GM18907 (cell line): ENCODE results near the gene GBE1.
A peak's percentile ranks its signal among the peaks of the same experiment; 100 is the strongest.
"Not testable (repeated sequence)": the region's sequence is repeated elsewhere in the genome, so short reads cannot be mapped to it uniquely, and the experiment has no call there.

Experiments
- ATAC-seq: cut with Tn5 transposase; IDR thresholded peaks from one replicate; pipeline ENCODE4 v1.9.1; 2021; ENCODE audit warnings: mild to moderate bottlenecking, moderate library complexity; ENCODE audit not compliant: unreplicated experiment

GBE1 gene

GRCh38 chr3:81545572-81545971 is 215.9 kb downstream of the GBE1 start:
- ATAC-seq = no peak

DNA sequence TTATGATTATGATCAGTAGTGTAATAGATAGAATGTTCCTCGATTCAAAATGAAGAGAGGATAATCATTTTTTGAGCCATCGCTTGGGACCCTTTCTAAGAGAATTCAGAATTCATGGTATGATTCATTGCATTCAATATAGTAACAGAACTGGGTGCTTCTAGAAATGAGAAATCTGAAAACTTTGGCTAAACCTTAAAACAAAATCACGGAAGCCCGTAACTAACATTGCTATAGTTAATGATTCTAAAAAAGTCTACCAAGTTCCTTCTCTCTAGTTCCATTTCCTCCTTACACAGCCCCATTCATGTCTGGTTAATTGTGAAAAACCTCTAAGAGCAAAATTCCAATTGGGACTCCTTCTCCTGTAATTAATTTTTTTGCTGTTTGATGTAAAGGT is 217.1 kb downstream of the GBE1 start:
- ATAC-seq = peak; percentile 78

DNA sequence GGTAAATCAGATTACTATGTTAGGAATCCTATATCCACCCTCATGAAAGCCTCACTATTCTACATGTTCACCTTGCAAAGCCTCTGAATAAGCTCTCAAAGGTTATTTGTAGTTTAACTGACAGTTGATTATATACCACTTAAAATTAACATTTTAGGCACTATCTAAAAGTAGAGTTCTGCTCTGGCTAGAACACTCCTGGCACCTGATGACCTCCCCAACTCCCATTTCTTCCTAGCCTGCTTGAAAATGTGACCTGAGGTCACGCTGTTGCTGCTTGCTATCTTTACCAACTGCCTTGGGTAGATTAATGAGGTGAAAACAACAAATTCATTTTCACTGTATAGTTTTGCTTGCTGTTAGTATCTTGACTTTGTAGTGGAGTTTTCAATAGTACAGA is 220.7 kb downstream of the GBE1 start:
- no peak for ATAC-seq

DNA sequence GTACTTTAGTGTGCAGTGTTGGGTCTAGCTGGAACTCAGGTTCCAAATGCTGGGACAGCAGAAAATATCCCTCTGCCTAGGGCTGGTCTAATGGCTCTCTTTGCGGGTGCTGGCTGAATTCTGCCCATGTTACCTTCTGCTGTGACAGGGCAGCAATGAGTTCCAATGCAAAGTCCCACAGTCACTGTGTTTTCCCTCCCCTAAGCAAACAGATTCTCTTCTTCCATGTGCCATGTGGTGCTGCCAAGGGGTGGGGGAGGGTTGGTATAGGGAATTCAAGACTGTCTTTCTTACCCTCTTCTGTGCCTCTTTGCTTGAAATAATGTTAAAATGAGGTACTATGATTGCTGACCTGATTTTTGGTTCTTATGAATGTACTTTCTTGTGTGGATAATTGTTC is 229.6 kb downstream of the GBE1 start:
- ATAC-seq = no peak

GRCh38 chr3:81531263-81531662 is 230.2 kb downstream of the GBE1 start:
- ATAC-seq = no peak

DNA sequence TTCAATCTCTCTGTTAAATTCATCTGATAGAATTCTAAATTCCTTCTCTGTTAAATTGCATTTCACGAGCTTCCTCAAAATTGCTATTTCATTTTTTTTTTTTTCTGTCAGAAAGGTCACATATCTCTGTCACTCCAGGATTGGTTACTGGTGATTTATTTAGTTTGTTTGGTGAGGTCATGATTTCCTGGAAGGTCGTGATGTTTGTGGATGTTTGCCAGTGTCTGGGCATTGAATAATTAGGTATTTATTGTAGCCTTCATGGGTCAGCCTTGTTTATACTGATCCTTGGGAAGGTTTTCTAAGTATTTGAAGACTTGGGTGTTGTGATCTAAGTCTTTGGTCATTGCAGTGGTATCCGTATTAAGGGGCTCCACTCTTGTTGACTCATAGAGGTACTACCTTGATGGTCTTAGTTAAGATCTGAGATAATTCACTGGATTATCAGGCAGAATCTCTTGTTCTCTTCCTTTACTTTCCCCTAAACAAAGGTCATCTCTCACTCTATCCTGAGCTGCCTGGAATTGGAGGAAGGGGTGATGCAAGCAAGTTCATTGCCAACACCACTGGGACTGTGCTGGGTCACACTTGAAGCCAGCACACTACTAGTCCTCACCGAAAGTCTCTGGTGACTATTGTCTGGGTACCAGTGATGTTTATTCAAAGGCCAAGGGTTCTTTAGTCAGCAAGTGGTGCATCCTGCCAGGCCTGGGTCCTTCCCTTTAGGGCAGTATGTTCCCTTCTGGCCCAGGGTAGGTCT is 231.1 kb downstream of the GBE1 start:
- ATAC-seq = no peak

DNA sequence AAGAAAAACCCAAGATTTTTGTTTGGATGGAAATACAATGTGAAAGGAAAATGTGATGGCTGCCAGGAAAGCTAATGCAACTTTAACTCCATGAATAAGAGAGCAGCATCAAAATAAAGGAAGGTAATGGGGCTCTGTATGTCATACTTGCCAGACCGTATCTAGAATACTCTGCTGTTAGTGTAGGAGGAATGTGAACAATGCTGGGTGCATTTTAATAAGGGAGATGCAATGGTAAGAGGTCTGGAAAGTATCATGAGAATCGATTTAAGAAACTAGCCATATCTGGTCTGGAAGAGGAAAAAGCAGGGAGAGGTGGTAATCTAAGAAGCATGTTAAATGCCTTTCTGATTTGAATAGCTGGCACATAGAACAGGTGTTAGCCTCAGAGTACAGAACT is 239.6 kb downstream of the GBE1 start:
- ATAC-seq = no peak

- no peak for ATAC-seq
Measured at GRCh38 chr3:81518945-81519344, 242.5 kb downstream of the GBE1 start.

GRCh38 chr3:81516042-81516441 is 245.4 kb downstream of the GBE1 start:
- no peak for ATAC-seq

DNA sequence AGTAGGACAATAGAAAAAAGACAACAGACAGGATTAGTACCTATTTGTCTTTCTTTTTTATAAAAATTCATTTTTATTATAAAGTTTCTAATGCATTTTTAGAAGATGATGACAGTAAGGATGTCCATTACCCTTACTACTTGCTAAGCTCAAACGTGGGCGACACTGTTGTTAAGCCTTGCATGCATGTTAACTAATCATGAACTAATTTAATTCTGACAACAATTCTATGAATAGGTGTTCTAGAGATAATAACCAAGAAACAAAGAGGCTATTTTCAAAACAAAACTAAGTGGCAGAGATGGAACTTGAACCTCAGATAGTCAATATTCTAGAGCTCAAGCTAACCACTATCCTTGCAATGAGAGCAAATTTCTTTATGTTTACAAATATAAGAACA is 247.9 kb downstream of the GBE1 start:
- ATAC-seq = no peak

GRCh38 chr3:81503026-81503425 is 258.4 kb downstream of the GBE1 start:
- ATAC-seq = no peak

- ATAC-seq = no peak
Measured at GRCh38 chr3:81502236-81502635, 259.2 kb downstream of the GBE1 start.

DNA sequence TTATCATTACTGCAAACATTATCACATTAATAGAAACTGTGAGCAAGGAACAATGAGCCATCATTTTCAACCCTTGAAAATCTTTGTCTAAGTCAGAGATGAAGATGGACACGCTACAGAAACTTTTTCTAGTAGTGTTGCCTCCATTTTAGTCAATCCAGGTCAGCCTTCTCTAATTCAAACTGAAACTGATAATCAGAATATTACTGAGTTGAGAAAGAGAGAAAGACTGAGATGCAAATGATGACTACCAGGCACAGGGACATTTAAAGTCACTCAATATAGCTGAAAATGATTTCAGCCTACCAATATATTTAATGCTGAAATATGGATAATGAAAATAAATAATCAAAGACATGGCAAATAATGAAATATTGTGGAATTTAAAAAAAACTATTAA is 261.4 kb downstream of the GBE1 start:
- ATAC-seq = peak; percentile 75

GRCh38 chr3:81497572-81498251 is 263.7 kb downstream of the GBE1 start:
- no peak for ATAC-seq

GRCh38 chr3:81496407-81497104 is 264.9 kb downstream of the GBE1 start:
- ATAC-seq = no peak

- not testable (repeated sequence) for ATAC-seq
Measured at GRCh38 chr3:81492471-81492870, 269.0 kb downstream of the GBE1 start.

DNA sequence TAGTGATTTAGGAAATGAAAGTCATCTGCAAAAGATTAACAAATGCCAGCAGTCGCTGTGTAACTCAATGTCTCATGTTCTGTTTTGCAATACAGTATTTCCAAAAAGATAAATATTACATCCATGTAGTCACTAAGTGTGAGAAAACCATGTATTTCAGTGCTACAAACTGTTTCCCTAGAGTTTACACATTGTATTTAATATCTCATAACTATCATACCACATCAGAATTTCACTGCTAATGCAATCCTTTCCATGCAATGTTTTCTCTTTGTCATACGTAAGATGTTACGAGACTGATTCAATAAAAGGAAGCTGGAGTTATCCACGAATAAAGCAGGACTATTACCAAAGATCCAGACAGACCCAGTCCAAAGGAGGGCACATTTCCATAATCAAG is 269.4 kb downstream of the GBE1 start:
- no peak for ATAC-seq

- peak; percentile 96 for ATAC-seq
Measured at GRCh38 chr3:81490541-81491288, 270.7 kb downstream of the GBE1 start.

- peak; percentile 99 for ATAC-seq
Measured at GRCh38 chr3:81485444-81485865, 276.0 kb downstream of the GBE1 start.

DNA sequence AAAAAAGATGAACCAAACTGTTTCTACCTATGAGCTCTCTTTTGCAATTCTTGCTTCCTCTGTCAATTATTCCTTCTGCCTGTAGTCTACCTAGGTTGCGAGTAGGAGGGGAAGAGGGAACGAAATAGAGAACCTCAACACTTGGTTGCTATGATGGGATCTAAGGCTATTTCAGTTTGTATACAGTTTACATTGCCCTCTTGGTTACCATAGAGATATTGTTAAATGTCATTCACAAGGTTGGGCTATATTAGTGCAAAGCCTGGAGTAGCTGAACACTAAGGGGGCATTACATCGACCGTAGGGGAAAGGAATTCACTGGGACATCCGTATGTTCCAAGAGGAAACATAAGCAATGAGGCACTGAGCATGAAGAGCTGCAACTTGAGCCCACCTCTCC is 276.9 kb downstream of the GBE1 start:
- no peak for ATAC-seq

DNA sequence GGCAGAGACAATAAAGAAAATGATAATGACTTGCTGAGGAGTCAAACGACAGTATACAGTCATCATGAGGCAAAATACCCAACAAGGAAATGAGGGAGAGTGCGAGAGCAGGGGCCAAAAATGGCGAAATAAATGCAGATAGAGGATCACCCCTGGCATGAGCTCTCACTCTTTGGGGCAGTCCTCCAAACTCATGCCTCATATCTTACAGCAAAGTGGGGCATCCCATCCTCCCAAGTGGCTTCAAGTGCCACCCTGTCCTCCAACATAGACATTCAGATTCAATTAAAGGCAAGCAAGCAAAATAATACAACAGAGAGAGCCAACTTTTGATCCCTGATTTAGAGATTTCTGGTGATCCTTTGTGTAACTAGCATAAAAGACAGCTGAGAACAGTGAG is 278.4 kb downstream of the GBE1 start:
- no peak for ATAC-seq
